CD4-positive, alpha-beta T cell (primary cell): ENCODE data around the gene KRT8. TPM values are rescaled to one million over a fixed set of nuclear protein-coding genes. Genes with fewer than 3 reads are reported as not detected.

Source experiments
- ATAC-seq: fragments of 200-7000 bp; cut with Tn5 transposase; one replicate; pipeline ENCODE4 v1.10.0; 2022; ENCODE audit warnings: mild to moderate bottlenecking; ENCODE audit not compliant: poor library complexity
- CTCF ChIA-PET: fragments of 350-600 bp; sonication (Branson Sonifier 250); formaldehyde crosslinking; loops from one replicate; lab custom pipeline; 2021; ENCODE audit warnings: antibody characterized with exemption, inconsistent platforms; lab: Charles Lee
- POLR2A ChIA-PET: fragments of 350-600 bp; sonication (Branson Sonifier 250); formaldehyde crosslinking; loops from one replicate; lab custom pipeline; 2021; ENCODE audit warnings: antibody characterized with exemption, inconsistent platforms; lab: Charles Lee
- DNase-seq, 14 experiments: peaks; one replicate each; pipeline ENCODE4 v3.0.0-alpha.2; 2013 to 2020; ENCODE audit warnings: mixed read lengths in 2 of 14
- H3K27ac ChIP-seq, 2 donors: one replicate each; pipeline versions ENCODE4 v1.5.1 to v1.7.0; 2013; ENCODE audit warnings: low read length in 2 of 2, low read depth in 1 of 2, mild to moderate bottlenecking in 1 of 2
- H3K27me3 ChIP-seq, 2 experiments: 1 replicate in 1 of 2; 2 replicates in 1 of 2; pipeline versions ENCODE4 v1.6.1 to v1.7.0; 2013; ENCODE audit warnings: low read length in 2 of 2, control low read depth in 1 of 2, mild to moderate bottlenecking in 1 of 2, moderate library complexity in 1 of 2; ENCODE audit not compliant: insufficient read depth in 2 of 2, control insufficient read depth in 1 of 2
- H3K36me3 ChIP-seq: one replicate; pipeline ENCODE4 v1.6.1; 2013; ENCODE audit warnings: low read length, control low read depth; ENCODE audit not compliant: insufficient read depth
- H3K4me1 ChIP-seq: one replicate; pipeline ENCODE4 v1.6.1; 2013; ENCODE audit warnings: low read length, control low read depth; ENCODE audit not compliant: insufficient read depth
- H3K4me3 ChIP-seq: one replicate; pipeline ENCODE4 v1.5.1; 2013; ENCODE audit warnings: mild to moderate bottlenecking, low read length, moderate library complexity
- H3K9me3 ChIP-seq, 2 experiments: 1 replicate in 1 of 2; 2 replicates in 1 of 2; pipeline versions ENCODE4 v1.6.1 to v1.7.0; 2013; ENCODE audit warnings: low read length in 2 of 2, mild to moderate bottlenecking in 2 of 2, control low read depth in 1 of 2, moderate library complexity in 1 of 2; ENCODE audit not compliant: control insufficient read depth in 1 of 2, insufficient read depth in 1 of 2
- H3K27ac Mint-ChIP-seq: one replicate; pipeline ENCODE4 v1.8.0; 2020; ENCODE audit warnings: mixed read lengths
- H3K27me3 Mint-ChIP-seq: one replicate; pipeline ENCODE4 v1.8.0; 2021; ENCODE audit warnings: mixed read lengths
- H3K36me3 Mint-ChIP-seq: one replicate; pipeline ENCODE4 v1.8.0; 2021; ENCODE audit warnings: low read depth, mixed read lengths
- H3K4me1 Mint-ChIP-seq: one replicate; pipeline ENCODE4 v1.8.0; 2021; ENCODE audit warnings: low read depth, mixed read lengths
- H3K4me3 Mint-ChIP-seq: one replicate; pipeline ENCODE4 v1.8.0; 2020; ENCODE audit warnings: mild to moderate bottlenecking, mixed read lengths
- H3K9me3 Mint-ChIP-seq: one replicate; pipeline ENCODE4 v1.8.0; 2020; ENCODE audit warnings: mixed read lengths
- intact Hi-C, 2 experiments: fragments of 100-400 bp; cut with DNase I in 1 of 2; cut with micrococcal nuclease in 1 of 2; formaldehyde crosslinking; loops; one replicate each; pipeline versions ENCODE4 v1.15.1 to v1.9.0; 2023 to 2025; cut with DNase I, micrococcal nuclease
- total RNA-seq, 174 experiments: library from RNA in 2 of 174; stranded (reverse) in 2 of 174; gene quantifications; one replicate each; pipeline ENCODE4 v1.2.3 and lab custom pipeline; 2021 to 2026
- TF ChIP-seq, protein P1 (sequence below): fragments of 200-600 bp; IDR thresholded peaks from one replicate; pipeline ENCODE4 v1.8.0; 2022; ENCODE audit warnings: antibody characterized with exemption, mild to moderate bottlenecking

Gene KRT8
- total RNA-seq, 2 experiments from 2014 or later = 0.63 to 0.89 TPM

DNA sequence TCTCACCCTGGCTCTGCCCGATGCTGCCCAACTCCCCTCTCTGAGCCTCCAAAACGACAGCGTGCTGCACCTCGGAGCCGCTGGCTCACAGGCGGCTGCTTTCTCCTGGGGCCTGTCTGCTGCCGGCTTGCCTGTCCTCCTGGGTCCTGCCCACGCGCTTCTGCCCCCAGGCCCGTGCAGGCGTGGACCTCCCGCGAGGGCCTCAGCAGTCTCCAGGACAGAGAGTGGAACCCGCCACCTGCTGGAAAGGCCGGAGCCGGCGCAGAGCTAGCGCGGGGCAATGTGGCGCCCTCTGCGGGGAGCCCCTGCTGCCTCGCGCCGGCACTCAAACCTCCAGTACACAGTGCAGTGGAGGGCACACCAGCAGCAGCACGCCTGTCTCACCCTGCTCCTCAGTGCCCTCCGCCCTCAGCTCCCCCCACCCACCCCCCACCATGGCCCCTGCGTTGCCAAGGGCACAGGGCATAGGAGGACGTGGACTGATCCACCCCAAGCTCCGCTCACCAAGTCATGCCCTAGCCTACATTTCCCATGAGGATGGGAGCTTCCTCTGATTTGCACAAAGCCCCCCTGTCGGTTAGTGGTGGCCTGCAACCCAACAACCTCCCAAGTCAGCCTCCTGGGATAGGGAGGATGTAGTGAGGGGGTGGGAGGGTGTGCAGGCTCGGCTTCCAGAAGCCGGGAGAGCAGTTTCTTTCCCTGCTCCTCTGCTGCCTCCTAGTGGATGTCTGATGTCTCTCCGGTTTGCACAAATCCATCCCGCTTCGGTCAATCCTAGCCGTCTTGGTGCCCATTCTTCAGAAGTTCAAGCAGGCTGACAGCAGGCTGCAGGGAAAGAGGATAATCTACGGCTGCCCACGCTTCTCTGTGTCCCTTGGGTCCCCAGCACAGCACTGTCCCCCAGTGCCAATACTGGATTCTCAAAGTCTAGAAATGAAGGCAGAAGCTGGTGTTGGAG lies 25.2 kb downstream of the KRT8 start:
- peaks cover 16% of the 10 kb centered on the region for H3K4me1 ChIP-seq
- Mint-ChIP-seq H3K4me3 (peak overlapping the region; percentile 63), H3K4me1 (peaks cover 12% of the 10 kb centered on the region), H3K27me3 (peaks cover 5% of the 10 kb centered on the region), H3K9me3 (no peaks in the 10 kb centered on the region), H3K36me3 (no peaks in the 10 kb centered on the region), H3K27ac (no peak overlapping the region)
- no peak overlapping the region for H3K27ac ChIP-seq
- H3K4me3 ChIP-seq = peak overlapping the region; percentile 33
- H3K9me3 ChIP-seq = no peaks in the 10 kb centered on the region
- TF ChIP-seq, protein P1, sequence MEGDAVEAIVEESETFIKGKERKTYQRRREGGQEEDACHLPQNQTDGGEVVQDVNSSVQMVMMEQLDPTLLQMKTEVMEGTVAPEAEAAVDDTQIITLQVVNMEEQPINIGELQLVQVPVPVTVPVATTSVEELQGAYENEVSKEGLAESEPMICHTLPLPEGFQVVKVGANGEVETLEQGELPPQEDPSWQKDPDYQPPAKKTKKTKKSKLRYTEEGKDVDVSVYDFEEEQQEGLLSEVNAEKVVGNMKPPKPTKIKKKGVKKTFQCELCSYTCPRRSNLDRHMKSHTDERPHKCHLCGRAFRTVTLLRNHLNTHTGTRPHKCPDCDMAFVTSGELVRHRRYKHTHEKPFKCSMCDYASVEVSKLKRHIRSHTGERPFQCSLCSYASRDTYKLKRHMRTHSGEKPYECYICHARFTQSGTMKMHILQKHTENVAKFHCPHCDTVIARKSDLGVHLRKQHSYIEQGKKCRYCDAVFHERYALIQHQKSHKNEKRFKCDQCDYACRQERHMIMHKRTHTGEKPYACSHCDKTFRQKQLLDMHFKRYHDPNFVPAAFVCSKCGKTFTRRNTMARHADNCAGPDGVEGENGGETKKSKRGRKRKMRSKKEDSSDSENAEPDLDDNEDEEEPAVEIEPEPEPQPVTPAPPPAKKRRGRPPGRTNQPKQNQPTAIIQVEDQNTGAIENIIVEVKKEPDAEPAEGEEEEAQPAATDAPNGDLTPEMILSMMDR = peak; percentile 92
- H3K27me3 ChIP-seq = peaks cover 0 to 6% of the 10 kb centered on the region in 2 experiments
- ATAC-seq (peak; percentile 96), DNase-seq (peak; percentile 59 to 86 (median 70))
- intact Hi-C loops = loop anchor here (1.0 to 10.0 kb wide), 7 partner anchors 195 to 727 kb away; partner anchors contain the start of gene KRT1 (in 1 of the 2)
- H3K36me3 ChIP-seq = no peaks in the 10 kb centered on the region
- ChIA-PET CTCF (interaction anchor here (0.5 to 3.0 kb wide), 27 partner anchors 9 to 720 kb away, joined by 3 to 41 read pairs (median 3); partner anchors contain the start of gene EIF4B), POLR2A (interaction anchor here (0.6 to 2.1 kb wide), 10 partner anchors 9 to 724 kb away, joined by 3 to 10 read pairs (median 4); no protein-coding TSS in a partner anchor)

DNA sequence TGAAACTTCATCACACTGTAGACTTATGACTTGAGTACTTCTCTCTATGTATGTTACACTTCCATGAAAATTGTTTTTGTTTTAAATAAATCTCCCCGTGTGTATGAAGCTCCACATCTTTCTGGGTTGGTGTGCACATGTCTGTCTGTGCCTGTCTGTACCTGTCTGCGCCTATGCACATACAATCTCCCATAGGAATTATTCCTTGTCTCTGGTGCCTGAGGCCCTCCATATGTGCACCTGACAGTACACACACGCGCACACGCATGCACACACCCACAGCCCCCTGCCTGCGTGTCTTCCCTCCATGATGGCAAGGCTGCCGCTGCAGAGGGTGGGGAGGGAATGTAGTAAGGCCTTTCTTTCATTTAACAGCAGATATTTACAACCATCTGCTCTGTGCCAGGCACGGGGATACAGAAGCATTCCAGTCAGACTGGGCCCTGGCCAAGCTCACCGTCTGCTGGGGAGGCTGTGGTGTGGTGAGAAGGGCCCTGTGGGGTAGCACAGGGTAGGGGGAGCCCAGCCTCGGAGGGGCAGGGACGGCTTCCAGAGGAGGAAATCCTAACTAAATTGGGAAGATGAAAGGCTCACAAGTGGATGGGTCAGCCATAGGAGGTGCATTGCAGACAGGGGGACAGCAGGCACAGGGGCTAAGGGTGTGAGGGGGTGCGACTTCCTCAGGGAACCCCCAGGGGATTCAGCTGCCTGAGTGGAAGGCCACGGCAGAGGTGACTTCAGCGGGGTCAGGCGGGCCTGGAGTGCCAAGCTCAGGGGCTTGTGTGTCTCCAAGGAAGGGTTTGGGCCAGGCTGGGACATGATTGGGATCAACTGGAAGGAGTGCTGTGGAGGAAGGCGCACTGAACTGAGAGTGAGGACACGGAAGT lies 26.1 kb downstream of the KRT8 start:
- POLR2A ChIA-PET = interaction anchor here (0.6 to 2.1 kb wide), 8 partner anchors 8 to 725 kb away, joined by 3 to 10 read pairs (median 4); no protein-coding TSS in a partner anchor
- H3K27me3 Mint-ChIP-seq = peaks cover 9% of the 10 kb centered on the region

More for the DNA sequence above, 26.1 kb downstream of the KRT8 start:
- Mint-ChIP-seq H3K27ac (no peak overlapping the region), H3K4me3 (no peak overlapping the region), H3K9me3 (no peaks in the 10 kb centered on the region), H3K4me1 (peaks cover 18% of the 10 kb centered on the region), H3K36me3 (no peaks in the 10 kb centered on the region)
- no peak for DNase-seq
- TF ChIP-seq, protein P1 = no peak
- Histone ChIP-seq H3K27me3 (peaks cover 0 to 11% of the 10 kb centered on the region in 2 experiments), H3K36me3 (no peaks in the 10 kb centered on the region), H3K4me3 (no peak overlapping the region), H3K9me3 (no peaks in the 10 kb centered on the region), H3K4me1 (peaks cover 25% of the 10 kb centered on the region), H3K27ac (no peak overlapping the region)
- ATAC-seq = no peak
- CTCF ChIA-PET = interaction anchor here (0.8 to 3.0 kb wide), 18 partner anchors 8 to 719 kb away, joined by 3 to 41 read pairs (median 4); partner anchors contain the start of gene EIF4B
- intact Hi-C loops = loop anchor here (1.0 to 10.0 kb wide), 8 partner anchors 194 to 726 kb away; partner anchors contain the start of gene KRT1 (in 1 of the 2)
